Ureter (tissue), 1 donor: ENCODE data around the gene CLEC3B. TPM values are rescaled to one million over a fixed set of nuclear protein-coding genes. Genes with fewer than 3 reads are reported as not detected.
"Not testable (repeated sequence)": the region's sequence is repeated elsewhere in the genome, so short reads cannot be mapped to it uniquely, and the experiment has no call there.

Source experiments
- DNase-seq: peaks from one replicate; pipeline ENCODE4 v3.0.0-alpha.2; 2020; ENCODE audit warnings: low spot score
- total RNA-seq: library from RNA; stranded (reverse); gene quantifications from one replicate; pipeline ENCODE4 v1.2.4, GENCODE V29; 2023
- donor health status: DM: yes; HTN: yes; CAD: no.

Gene CLEC3B, protein sequence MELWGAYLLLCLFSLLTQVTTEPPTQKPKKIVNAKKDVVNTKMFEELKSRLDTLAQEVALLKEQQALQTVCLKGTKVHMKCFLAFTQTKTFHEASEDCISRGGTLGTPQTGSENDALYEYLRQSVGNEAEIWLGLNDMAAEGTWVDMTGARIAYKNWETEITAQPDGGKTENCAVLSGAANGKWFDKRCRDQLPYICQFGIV
- 58.9 TPM for total RNA-seq

DNA sequence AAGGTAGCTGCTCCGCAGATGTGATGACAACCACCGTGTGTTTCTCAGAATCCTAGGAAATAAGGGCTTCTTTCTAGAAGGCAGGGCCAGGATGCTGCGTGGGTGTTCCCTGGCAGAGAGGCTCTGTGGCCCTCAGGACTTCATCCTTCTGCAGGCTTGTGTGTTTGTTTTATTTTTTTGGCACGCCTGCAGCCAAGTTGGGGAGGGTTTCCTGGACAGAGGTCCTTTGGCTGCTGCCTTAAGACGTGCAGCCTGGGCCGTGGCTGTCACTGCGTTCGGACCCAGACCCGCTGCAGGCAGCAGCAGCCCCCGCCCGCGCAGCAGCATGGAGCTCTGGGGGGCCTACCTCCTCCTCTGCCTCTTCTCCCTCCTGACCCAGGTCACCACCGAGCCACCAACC lies at the start of gene CLEC3B:
TSS of gene CLEC3B (plus strand) at position 266 of the 400 bp plus-strand sequence. CDS start at position 326, 60 bp downstream.
- DNase-seq: peak; percentile 75

DNA sequence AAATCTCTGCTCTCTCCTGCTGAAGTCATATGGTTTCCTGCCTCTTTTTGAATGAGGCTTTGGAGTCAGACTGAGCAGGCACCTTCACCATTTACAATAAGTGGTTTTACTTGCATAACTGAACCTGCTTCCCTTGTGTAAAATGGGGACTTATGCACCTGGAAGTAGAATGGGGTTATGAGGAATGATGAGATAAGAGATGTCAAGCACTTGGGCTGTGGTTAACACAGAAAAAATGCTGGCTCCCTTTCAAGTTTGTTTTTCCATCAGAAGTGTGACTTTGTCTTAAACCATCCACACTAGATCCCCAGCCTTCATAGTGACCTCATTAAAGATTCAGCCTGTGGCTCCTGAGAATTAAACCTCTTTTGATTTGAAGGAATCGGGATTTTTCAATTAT lies 44.9 kb upstream of the CLEC3B start:
- no peak for DNase-seq

DNA sequence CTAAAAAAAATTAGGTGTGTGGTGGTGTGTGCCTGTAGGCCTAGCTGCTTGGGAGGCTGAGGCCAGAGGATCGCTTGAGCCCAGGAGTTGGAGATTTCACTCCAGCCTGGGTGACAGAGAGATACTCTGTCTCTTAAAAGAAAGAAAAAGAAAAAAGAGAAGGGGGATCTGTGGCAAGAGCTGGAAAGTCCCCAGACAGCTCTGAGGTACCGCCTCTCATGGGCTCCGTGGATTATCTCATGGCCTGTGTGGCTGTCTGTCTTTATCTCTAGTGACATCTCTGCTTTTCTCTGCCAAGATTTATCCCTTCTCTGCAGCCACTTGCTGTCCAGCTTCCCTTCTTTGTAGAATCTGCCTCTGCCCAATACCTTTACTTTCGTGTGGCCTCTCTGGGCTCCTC lies 44.4 kb upstream of the CLEC3B start:
- no peak for DNase-seq

GRCh38 chr3:44982817-44983216 lies 43.3 kb upstream of the CLEC3B start:
- DNase-seq: no peak

GRCh38 chr3:44983484-44983941 lies 42.6 kb upstream of the CLEC3B start:
- DNase-seq: no peak

- no peak for DNase-seq
These were observed 41.8 kb upstream of the CLEC3B start for GRCh38 chr3:44984335-44984734.

DNA sequence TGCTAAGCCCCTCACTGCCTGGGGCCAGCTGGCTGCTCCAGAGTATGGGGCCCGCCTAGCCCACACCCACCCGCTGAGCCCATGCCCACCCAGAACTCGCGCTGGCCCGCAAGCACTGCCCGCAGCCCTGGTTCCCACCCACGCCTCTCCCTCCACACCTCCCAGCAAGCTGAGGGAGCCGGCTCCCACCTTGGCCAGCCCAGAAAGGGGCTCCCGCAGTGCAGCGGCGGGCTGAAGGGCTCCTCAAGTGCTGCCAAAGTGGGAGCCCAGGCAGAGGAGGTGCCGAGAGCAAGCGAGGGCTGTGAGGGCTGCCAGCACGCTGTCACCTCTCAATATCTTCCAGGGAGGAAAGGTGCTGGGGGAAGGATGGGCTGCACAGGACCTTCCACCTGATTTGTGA lies 39.8 kb upstream of the CLEC3B start:
- DNase-seq: not testable (repeated sequence)

DNA sequence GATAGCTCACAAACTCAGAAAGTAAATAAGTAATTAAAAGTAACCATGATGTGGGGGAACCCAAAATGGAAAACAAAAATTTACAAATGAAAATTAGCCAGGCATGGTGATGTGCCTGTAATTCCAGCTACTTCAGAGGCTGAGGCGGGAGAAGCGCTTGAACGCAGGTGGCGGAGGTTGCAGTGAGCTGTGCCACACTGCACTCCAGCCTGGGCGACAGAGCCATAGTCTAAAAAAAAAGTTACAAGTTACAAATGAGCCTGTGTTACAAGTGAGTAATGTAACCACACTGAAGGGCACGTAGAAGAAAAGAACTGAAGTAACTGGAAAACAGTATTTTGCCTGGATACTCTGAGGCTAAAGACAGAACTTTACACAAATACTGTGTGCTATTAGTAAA lies 38.8 kb upstream of the CLEC3B start:
- no peak for DNase-seq

GRCh38 chr3:44988073-44988472 lies 38.0 kb upstream of the CLEC3B start:
- no peak for DNase-seq

DNA sequence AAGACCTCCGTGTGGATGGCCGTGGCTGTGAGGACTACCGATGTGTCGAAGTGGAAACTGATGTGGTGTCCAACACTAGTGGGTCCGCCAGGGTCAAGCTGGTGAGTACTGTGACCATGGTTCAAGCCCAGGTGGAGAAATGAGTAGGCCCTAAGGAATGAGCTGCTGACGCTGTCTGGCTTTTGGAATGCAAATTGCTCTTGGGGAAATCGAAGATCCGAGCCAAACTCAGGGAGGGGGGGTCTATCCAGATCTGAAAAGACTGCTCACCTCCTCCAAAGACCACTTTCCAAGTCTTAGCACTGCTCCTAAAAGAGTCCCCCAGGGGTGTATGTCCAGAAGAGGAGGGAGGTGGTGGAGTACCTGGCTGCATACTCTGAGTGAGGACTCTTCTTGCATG lies 37.0 kb upstream of the CLEC3B start:
- no peak for DNase-seq

DNA sequence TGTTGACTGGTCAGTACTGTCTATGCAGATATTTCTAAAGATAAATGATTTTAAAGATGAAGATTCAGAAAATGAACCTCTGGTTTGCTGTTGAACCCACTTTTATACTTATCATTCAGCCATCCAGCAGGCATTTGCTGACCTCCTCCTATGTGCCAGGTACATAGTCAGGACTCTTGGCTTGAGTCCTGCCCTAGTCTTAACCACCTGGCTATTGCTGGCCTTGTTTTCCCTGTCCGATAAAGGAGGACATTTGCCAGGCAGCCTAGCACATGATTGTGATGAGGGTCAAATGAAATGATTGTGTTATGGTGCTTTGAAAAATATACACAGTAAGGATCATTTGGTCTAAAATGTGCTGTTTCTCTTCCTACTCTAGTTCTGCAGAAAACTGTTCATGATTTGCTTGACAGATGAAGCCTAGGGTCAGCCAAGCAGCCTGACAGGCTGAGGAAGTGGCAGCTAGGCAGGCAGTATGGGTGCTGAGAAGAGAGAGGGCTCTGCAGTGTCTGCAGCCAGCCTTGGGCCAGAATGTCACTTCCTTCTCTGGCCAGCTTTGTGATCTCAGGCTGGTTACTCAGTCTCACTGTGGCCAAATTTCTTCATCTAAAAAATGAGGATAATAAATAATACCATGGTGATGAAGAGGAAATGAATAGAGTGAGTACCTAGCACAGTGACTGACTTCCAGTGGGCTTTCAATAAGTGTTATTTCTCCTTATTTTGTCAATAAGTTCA lies 36.3 kb upstream of the CLEC3B start:
- DNase-seq: no peak

DNA sequence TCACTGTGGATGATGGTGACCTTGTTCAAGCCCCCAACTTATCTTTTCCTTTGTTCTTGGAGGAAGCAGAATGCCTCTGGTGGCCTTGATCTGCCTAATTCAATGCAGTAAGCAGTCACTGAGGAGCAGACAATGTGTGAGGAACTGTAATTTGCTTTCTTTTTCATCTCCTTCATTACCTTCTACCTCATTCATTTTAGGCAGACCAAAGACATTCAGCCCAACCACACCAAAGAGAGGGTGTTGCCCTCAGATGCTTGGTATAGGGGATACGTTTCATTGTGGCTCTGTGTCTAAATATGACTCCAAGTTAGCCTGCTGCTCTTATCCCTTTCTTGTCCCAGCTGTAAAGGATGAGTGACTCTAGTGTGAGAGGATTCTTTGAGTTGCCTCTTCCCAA lies 34.8 kb upstream of the CLEC3B start:
- no peak for DNase-seq

- DNase-seq: no peak
These were observed 33.3 kb upstream of the CLEC3B start for GRCh38 chr3:44992555-44993470.

DNA sequence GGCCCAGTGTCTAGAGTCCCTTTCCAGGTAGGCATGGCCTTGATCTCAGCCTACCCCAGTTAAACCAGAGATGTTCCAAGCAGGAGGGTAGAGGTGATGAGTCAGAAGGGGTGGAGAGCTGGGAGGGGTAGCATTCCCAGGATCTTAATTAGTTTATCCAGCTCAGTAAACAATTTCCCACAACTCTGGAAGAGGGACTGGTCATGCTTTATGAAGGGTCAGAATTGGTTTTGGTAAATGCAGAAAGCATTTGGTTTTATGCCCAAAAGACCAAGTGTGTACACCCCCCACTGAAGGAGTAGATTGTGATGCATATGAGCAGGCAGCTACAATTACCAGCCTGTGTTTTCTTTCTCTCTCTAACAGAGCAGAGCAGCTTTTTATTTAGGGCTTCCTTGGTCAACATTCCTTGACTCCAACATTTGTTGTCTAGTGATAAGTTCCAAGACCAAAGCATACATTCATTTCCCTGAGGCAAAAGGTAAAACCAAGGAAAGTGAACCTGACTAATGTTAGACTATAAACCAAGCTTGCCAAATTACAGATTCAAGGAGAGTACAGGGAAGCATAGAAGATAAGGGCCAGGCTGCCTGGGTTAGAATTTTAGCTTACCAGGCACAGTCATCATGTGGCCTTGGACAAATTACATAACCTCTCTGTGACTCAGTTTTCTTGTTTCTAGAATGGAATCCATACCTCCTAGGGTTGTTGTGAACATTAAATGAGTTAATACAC lies 32.5 kb upstream of the CLEC3B start:
- no peak for DNase-seq

GRCh38 chr3:44995142-44995770 lies 30.8 kb upstream of the CLEC3B start:
- DNase-seq: no peak

- DNase-seq: no peak
These were observed 29.5 kb upstream of the CLEC3B start for GRCh38 chr3:44996556-44996969.

DNA sequence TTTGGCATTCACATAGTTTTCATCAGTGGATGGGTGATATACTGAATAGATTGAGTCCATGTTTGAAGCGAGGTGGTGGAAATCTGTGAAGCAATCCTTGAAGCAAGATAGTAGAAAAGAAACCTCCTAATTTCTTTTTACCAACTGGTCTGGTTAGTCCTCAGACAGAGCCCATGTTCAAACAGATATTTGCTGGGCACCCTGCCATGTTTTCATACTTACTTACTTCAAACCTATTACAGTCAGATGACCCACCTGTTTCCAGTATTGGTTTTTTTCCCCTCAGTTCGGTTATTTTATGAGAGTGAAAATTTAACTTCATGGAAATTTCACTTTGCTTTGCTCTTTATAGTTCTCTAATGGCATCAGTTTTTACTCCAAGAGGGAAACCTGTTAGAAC lies 26.3 kb upstream of the CLEC3B start:
- DNase-seq: no peak

DNA sequence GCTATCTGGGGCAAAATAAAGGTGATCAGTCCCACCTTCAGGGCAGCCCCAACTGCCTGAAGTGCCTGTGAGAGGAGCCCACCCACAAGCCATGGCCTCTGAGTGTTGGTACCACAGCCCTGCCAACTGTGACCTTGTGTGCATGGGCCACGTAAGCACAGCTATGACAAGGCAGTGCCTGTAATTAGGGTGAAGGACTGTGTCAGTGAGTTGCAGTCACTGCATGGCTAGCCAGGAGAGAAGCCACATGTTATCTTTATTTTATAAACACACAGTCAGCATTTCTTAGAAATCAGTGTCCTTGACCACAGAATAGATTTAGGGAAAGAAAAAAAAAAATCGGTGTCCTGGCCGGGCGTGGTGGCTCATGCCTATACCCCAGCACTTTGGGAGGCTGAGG lies 25.3 kb upstream of the CLEC3B start:
- no peak for DNase-seq

GRCh38 chr3:45001738-45002137 lies 24.4 kb upstream of the CLEC3B start:
- DNase-seq: no peak

GRCh38 chr3:45002139-45002660 lies 23.9 kb upstream of the CLEC3B start:
- no peak for DNase-seq

DNA sequence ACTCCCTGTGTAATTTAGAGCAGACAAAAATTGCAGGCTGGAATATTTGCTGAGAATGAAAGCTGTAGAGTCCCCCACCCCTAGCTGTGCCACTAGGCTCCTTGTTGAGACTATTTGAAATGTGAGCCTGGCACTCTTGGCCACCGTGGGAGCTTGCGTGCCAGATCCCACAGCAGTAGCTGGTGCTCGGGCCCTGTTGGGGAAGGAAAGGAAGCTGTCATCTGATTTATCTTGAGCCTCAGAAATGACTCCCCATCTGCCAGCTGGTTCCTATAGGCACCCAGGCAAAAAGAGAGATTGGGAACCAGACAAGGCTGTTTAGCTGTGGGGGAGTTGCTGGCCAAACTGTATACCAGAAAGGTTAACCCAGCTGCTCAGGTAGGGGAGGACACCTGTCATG lies 23.4 kb upstream of the CLEC3B start:
- DNase-seq: no peak
